ENCODE results near the gene BCKDK.

- TF ChIP-seq POLR2AphosphoS5 (IDR thresholded peaks at IDR 0.05; ENCODE audit: low read depth, low read length), result no peak
- no peak for TF ChIP-seq CTCF (IDR thresholded peaks at IDR 0.05)
- TF ChIP-seq TCF7L2 (IDR thresholded peaks at IDR 0.05; ENCODE audit: low read depth, low read length), result no peak
- TF ChIP-seq REST (IDR thresholded peaks at IDR 0.05; ENCODE audit: insufficient read depth in 1 of 2, low read depth in 2 of 2, low read length in 1 of 2), result no peak
These were observed 24.6 kb upstream of the BCKDK start for GRCh38 chr16:31083556-31083955.
